NCI-H2227 (cell line): ENCODE data around the gene GNG7.
A peak's percentile ranks its signal among the peaks of the same experiment; 100 is the strongest.
"Not testable (repeated sequence)": the region's sequence is repeated elsewhere in the genome, so short reads cannot be mapped to it uniquely, and the experiment has no call there.

Experiments used
- DNase-seq: peaks from one replicate; lab custom pipeline; 2025; ENCODE audit not compliant: unreplicated experiment; lab: John Stamatoyannopoulos, UW

Gene GNG7

DNA sequence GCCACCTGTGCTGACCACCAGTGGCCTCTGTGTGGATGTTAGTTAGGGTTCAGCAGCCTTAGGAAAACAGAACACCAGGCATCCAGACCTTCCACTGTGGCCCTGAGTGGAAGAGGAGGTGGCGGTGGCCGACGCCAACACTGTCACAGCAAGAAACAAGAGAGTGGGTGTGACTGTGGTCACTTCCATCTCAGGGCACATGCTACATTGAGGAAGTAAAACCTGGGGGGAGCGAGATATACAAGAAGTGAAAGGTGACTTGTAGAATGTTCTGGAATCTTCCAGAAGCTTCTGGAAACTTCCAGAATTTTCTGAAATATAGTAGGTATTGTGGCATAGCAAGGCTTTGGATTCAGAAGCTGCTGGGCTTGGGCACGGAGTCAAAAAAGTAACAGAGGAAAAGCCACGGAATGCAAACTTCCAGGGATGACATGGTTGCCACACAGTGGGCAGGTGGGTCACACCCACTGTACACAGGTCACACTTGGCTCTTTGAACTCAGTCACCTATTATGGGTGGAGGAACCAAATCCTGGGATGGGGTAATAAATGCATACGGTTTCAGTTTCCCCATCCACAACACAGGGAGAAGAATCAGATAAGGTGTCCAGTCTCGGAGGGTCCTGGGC lies 24.3 kb downstream of the GNG7 start:
- no peak for DNase-seq

DNA sequence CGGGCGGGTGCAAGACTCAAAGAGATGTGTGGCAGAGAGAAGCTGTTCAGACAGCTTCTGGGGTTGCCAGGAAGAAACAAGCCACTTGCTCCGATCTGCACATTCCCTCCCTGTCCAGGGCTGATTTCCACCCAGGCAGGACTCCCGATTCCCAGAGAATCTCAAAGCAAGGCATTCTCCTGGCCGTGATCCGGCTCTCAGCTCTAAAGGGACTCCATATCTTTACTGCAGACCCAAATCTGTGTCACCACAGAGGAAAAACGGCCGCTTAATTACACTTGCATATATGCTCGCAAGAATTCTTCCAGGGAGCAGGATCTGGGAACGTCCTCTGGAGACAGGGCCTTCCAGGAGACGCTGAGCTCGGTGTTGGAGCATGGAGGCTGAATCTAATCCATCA lies 25.7 kb downstream of the GNG7 start:
- DNase-seq: no peak

GRCh38 chr19:2675892-2676291 lies 26.6 kb downstream of the GNG7 start:
- DNase-seq: no peak

GRCh38 chr19:2670217-2670616 lies 32.3 kb downstream of the GNG7 start:
- DNase-seq: no peak

- DNase-seq: no peak
Measured at GRCh38 chr19:2668175-2668763, 34.2 kb downstream of the GNG7 start.

DNA sequence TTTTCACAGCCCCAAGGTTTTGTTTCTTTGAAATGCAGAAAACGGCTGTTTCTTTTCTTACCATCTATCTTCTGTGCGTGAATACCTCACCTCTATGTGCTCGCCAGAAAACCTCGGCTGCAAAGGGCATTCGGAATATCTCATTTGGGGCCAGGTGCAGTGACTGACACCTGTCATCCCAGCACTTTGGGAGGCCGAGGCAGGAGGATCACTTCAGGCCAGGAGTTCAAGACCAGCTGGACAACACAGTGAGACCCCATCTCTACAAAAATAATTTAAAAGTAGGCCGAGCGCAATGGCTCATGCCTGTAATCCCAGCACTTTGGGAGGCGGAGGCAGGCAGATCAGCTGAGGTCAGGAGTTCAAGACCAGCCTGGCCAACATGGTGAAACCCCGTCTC lies 35.1 kb downstream of the GNG7 start:
- DNase-seq: not testable (repeated sequence)

DNA sequence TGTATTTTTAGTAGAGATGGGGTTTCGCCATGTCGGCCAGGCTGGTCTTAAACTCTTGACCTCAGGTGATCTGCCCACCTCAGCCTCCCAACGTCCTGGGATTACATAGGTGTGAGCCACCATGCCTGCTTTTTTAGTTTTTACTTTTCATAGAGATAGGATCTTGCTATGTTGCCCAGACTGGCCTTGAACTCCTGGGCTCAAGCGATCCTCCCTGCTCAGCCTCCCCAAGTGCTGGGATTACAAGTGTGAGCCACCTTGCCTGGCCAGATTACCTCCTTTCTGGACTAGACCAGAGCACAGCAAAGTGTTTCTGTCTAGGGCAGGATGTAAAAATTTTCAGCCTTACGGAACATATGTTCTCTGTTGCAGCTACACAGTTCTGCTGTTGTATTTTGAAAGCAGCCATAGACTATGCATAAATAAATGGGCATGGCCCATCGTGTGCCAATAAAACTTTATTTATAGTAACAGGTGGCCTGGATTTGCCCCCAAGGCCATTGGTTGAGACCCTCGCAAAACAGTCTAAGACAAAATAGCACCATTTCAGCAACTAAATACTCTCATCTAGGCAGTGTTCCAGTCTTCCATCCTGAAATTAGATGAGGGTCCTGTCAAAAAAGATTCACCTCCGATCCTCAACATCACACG lies 36.0 kb downstream of the GNG7 start:
- DNase-seq: no peak

DNA sequence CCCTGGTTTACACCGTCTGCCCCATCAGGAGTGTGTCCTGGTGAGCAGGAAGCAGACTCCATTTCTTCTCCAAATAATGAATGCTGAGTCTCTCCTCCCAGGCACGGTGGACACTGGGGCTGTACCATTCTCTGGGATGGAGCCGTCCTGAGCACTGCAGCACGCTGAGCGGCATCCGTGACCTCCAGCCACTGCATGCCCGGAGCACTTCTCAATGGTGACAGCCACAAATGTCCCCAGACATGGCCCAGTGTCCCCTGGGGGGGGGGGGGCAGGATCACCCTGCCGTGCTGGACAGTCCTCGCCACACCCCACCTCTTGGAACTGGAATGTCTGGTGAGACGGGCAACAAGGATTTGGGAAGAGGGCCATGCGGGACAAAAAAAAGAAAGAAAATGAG lies 37.4 kb downstream of the GNG7 start:
- DNase-seq: no peak

- no peak for DNase-seq
Measured at GRCh38 chr19:2663920-2664571, 38.4 kb downstream of the GNG7 start.

DNA sequence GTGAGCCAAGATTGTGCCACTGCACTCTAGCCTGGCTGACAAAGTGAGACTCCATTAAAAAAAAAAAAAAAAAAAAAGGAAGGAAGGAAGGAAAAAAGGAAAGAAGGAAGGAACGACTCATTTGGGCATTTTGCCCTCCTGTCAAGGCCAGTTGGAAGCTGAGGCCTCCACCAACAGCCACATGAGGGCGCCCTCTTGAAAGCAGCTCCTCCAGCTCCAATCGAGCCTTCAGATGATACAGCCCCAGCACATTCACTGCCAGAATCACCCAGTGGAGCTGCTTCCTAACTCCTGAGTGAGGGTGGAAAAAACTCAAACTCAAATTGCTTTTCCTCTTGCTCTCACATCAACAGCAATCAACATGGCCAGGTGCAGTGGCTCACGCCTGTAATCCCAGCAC lies 40.9 kb downstream of the GNG7 start:
- no peak for DNase-seq

GRCh38 chr19:2659856-2660432 lies 42.5 kb downstream of the GNG7 start:
- DNase-seq: no peak

GRCh38 chr19:2656533-2656932 lies 46.0 kb downstream of the GNG7 start:
- no peak for DNase-seq

DNA sequence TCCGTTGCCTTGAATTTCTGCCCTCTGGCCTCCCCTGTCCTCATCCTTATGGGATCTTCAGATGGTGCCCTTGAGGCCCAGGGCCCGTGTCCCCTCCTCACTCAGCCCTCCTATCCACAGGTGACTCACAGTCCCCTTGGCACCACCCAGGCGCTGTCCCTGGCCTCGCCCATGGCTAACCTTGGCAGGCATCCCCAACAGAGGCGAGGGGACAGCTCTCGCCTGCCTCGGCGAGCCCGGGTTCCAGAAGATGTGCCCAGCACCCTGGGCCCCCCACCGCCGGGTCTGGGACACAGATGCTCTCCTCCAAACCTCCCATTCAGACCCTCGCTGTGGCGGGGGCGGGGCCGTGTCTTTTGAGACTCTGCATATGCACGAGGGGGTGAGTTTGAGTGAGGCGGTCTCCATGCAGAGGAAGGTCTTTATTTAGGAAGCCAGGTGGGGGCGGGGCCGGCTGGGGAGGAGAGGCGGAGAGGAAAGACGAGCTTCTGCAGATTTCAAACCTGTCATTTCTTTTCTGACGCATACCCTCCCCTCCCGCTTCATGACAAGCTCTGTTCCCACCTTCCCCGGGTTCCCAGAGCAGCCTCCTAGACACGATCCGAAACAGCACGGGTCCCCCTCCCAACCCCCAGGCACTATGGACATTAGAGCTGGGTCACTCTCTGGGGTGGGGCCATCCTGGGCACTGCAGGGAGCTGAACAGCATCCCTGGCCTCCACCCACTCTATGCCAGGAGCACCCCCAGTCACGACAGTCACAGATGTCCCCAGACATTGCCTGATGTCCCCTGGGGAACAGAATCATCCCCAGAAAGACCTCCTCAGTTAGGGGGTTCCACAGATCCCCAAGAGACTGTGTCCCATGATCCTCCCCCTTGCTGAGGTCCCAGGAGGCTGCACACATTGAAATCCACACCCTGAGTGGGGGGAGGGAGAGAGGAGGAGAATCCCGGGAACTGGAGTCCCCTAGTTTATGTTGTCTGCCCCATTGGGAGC lies 48.5 kb downstream of the GNG7 start:
- DNase-seq: no peak

DNA sequence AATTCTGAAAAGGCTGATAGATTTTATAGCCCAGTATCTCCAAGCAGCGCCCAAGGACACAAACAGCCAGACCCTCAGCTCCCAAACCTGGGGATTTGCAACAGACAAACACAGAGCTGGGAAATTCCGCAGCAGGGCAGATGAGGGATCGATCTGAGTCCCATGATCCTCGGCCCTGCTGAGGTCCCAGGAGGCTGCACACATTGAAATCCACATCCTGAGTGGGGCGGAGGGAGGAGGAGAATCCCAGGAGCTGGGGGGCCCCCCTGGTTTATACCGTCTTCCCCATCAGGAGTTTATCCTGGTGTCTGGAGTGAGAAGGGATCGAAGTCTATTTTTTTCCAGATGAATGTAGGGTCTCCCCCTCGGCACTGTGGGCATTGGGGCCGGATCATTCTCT lies 49.3 kb downstream of the GNG7 start:
- DNase-seq: no peak

GRCh38 chr19:2652504-2653099 lies 49.9 kb downstream of the GNG7 start:
- DNase-seq: no peak

GRCh38 chr19:2651002-2651733 lies 51.3 kb downstream of the GNG7 start:
- not testable (repeated sequence) for DNase-seq

GRCh38 chr19:2650515-2650914 lies 52.0 kb downstream of the GNG7 start:
- DNase-seq: peak; percentile 16

DNA sequence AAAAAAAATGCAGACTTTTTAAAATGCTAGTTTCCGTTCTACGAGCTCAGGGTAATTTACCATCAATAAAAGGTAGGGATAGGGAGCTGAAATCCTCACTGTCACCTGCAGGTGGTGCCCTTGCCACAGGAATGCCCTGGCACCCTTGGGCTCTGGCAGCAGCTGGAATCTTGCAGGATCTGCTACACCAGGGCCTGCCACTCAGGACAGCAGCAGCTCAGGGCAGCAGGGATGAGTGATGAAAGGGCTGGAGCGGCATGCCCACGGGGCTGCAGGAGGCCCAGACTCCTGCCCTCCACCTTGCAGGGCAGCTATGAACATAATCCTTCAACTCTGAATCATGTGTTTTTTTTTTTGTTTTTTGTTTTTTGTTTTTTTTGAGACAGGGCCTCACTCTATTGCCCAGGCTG lies 54.0 kb downstream of the GNG7 start:
- DNase-seq: peak; percentile 83

- DNase-seq: no peak
Measured at GRCh38 chr19:2648099-2648498, 54.4 kb downstream of the GNG7 start.
